HEK293T (cell line): ENCODE data around the gene CNGB1.
"Not testable (repeated sequence)": the region's sequence is repeated elsewhere in the genome, so short reads cannot be mapped to it uniquely, and the experiment has no call there.

ENCODE experiments used
- CTCF ChIA-PET: fragments of 350-600 bp; formaldehyde crosslinking; extraction: SDS; loops from one replicate; lab custom pipeline; 2021; ENCODE audit warnings: antibody characterized with exemption, inconsistent platforms; lab: Yijun Ruan, JAX
- POLR2A ChIA-PET: fragments of 350-600 bp; formaldehyde crosslinking; extraction: SDS; loops from one replicate; lab custom pipeline; 2020; ENCODE audit warnings: antibody characterized with exemption, inconsistent platforms; lab: Yijun Ruan, JAX
- DNase-seq: peaks from one replicate; pipeline ENCODE4 v3.0.0; 2012; ENCODE audit warnings: mixed read lengths; ENCODE audit errors: extremely low spot score
- ARNT ChIP-seq: fragments of 450-650 bp; IDR thresholded peaks from 2 replicates; pipeline ENCODE4 v1.6.1; 2017; ENCODE audit warnings: mild to moderate bottlenecking
- BHLHE40 ChIP-seq: fragments of 450-650 bp; IDR thresholded peaks from 2 replicates; pipeline ENCODE4 v1.6.1; 2016; ENCODE audit warnings: mild to moderate bottlenecking, moderate library complexity, borderline replicate concordance
- CTBP1 ChIP-seq: fragments of 450-650 bp; IDR thresholded peaks from 2 replicates; pipeline ENCODE4 v1.6.1; 2016; ENCODE audit warnings: borderline replicate concordance
- ELF4 ChIP-seq: fragments of 450-650 bp; IDR thresholded peaks from 2 replicates; pipeline ENCODE4 v1.6.1; 2017; ENCODE audit warnings: antibody characterized with exemption
- FOXA1 ChIP-seq: fragments of 450-650 bp; IDR thresholded peaks from 2 replicates; pipeline ENCODE4 v1.6.1; 2016; ENCODE audit warnings: mild to moderate bottlenecking
- FOXK2 ChIP-seq: fragments of 450-650 bp; IDR thresholded peaks from 2 replicates; pipeline ENCODE4 v1.6.1; 2016; ENCODE audit warnings: mild to moderate bottlenecking
- FOXM1 ChIP-seq: fragments of 450-650 bp; IDR thresholded peaks from 2 replicates; pipeline ENCODE4 v1.6.1; 2017; ENCODE audit warnings: mild to moderate bottlenecking, borderline replicate concordance
- HDGF ChIP-seq: fragments of 450-650 bp; IDR thresholded peaks from 2 replicates; pipeline ENCODE4 v1.6.1; 2017; ENCODE audit warnings: antibody characterized with exemption, borderline replicate concordance
- L3MBTL2 ChIP-seq: fragments of 450-650 bp; conservative IDR thresholded peaks from 2 replicates; pipeline ENCODE4 v1.6.1; 2016; ENCODE audit warnings: mild to moderate bottlenecking
- LEF1 ChIP-seq: fragments of 450-650 bp; IDR thresholded peaks from 2 replicates; pipeline ENCODE4 v1.6.1; 2017; ENCODE audit warnings: mild to moderate bottlenecking, borderline replicate concordance
- NFRKB ChIP-seq: fragments of 450-650 bp; IDR thresholded peaks from 2 replicates; pipeline ENCODE4 v1.6.1; 2016; ENCODE audit warnings: mild to moderate bottlenecking, moderate library complexity
- SP1 ChIP-seq: fragments of 450-650 bp; IDR thresholded peaks from 2 replicates; pipeline ENCODE4 v1.6.1; 2017
- SUZ12 ChIP-seq: fragments of 450-650 bp; IDR thresholded peaks from 2 replicates; pipeline ENCODE4 v1.6.1; 2016; ENCODE audit warnings: mild to moderate bottlenecking
- TARDBP ChIP-seq: fragments of 450-650 bp; IDR thresholded peaks from 2 replicates; pipeline ENCODE4 v1.6.1; 2016
- ZNF384 ChIP-seq: fragments of 450-650 bp; IDR thresholded peaks from 2 replicates; pipeline ENCODE4 v1.6.1; 2016
- TF ChIP-seq, protein P1 (sequence below): fragments of 450-650 bp; IDR thresholded peaks from 2 replicates; pipeline ENCODE4 v1.6.1; 2016

Gene CNGB1

DNA sequence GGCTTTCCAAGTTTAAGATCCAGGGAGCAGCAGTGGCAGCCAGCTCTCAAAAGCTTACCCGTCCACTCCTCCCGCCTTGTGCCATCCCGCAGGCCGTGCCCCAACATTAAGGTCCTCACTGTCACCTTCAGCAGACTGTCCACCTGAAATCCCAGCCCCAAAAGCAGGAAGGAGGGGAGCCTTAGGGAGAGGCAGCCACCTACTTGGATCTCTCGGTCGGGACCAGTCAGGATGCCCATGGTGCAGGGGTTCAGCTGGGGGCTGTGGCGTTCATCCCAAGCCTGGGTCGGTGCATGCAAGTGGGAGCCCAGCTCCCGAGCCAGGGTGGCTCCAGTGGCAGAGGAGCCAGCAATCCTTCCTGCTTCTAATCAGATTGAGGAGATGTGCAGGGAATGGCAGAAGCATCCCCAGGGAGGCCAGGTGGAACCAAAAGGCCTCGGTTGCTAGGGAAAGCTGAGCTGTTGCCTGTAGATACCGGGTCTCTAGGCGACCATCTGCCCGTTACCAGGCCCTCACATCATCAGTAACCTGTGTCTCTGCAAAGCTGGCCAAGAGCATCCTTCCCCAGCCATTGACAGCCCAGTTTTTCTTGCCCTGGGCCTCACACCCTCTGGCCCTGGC lies 24.6 kb downstream of the CNGB1 start:
- POLR2A ChIA-PET: no interaction called here
- no peak for DNase-seq
- TF ChIP-seq ELF4: no peak
- no peak for TF ChIP-seq FOXK2
- no peak for TF ChIP-seq FOXA1
- no peak for TF ChIP-seq TARDBP
- no peak for TF ChIP-seq BHLHE40
- TF ChIP-seq NFRKB: no peak
- no peak for TF ChIP-seq HDGF
- no peak for TF ChIP-seq SUZ12
- TF ChIP-seq ARNT: no peak
- TF ChIP-seq CTBP1: no peak
- TF ChIP-seq FOXM1: no peak
- no peak for TF ChIP-seq ZNF384
- no peak for TF ChIP-seq SP1
- CTCF ChIA-PET: no interaction called here

DNA sequence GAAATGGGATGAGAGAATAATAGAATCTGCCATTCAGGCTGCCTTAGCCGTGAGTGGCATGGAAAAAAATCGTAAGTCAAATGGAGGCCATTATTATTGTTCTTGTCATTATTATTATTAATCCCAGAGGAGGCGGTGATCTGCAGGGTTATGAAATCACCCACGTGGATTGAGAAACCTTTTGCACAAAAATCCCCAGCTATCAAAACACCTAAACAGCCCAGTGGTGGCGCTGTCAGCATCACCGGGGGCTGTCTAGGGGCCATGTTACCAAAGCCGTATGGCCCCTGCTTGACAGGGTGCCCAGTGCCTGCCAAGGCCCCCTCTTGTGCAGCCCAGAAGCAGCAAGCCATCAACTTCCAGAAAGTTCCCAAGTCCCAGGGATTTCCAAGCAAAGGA lies 25.2 kb downstream of the CNGB1 start:
- POLR2A ChIA-PET: no interaction called here
- no peak for DNase-seq
- CTCF ChIA-PET: no interaction called here
- TF ChIP-seq FOXM1 (no peak), SUZ12 (no peak)

DNA sequence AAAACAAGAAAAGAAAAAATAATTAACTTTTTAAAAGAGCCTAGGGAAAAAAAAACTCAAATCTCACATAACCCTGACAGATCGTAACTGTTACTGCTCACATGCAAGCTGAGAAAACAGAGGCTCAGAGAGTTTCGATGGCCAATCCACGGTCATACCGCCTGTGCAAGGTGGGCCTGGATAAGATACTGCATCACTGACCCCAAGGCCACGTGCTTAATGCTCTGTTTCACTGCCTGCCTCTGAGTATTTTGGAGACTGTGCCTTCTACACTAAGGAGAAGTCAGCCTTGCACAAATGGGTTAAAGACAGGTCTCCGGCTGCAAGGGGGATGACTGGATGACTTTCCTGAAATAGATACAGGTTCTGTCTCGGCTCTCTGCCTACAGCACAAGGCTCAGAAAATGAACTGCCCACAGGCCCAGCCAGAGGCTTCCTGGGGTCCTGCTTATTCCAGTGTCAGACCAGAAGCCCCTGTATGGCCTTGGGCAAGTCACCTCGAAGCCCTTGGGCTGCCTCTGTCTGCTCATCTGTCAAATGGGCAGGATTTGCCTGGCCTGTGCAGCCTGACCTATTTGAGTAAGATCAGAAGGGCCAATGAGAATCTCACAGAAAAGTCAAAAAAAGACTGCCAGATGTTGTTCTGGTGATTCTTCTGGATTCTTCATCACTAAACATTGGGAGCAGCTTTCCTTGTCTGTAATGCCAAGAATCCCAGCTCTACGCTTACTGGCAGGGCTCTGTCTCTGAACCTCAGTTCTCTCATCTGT lies 25.8 kb downstream of the CNGB1 start:
- POLR2A ChIA-PET: no interaction called here
- TF ChIP-seq L3MBTL2 (no peak), TARDBP (no peak), NFRKB (no peak), FOXA1 (no peak), CTBP1 (no peak), FOXM1 (no peak), LEF1 (no peak), SUZ12 (no peak), HDGF (no peak), ARNT (no peak), ZNF384 (no peak), BHLHE40 (no peak), ELF4 (no peak), FOXK2 (no peak), SP1 (no peak)
- TF ChIP-seq, protein P1, sequence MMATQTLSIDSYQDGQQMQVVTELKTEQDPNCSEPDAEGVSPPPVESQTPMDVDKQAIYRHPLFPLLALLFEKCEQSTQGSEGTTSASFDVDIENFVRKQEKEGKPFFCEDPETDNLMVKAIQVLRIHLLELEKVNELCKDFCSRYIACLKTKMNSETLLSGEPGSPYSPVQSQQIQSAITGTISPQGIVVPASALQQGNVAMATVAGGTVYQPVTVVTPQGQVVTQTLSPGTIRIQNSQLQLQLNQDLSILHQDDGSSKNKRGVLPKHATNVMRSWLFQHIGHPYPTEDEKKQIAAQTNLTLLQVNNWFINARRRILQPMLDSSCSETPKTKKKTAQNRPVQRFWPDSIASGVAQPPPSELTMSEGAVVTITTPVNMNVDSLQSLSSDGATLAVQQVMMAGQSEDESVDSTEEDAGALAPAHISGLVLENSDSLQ: no peak
- DNase-seq: no peak
- CTCF ChIA-PET: no interaction called here

DNA sequence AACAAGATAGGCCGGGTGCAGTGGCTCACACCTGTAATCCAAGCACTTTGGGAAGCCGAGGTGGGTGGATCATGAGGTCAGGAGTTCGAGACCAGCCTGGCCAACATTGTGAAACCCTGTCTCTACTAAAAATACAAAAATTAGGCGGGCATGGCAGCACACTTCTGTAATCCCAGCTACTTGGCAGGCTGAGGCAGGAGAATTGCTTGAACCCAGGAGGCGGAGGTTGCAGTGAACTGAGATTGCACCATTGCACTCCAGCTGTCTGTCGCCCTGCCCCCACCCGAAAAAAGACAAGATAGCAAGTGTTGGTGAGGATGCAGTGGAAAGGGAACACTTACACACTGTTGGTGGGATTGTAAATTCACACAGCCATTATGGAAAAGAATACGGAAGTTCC lies 27.5 kb downstream of the CNGB1 start:
- CTCF ChIA-PET, DNase-seq, POLR2A ChIA-PET: not testable (repeated sequence)

DNA sequence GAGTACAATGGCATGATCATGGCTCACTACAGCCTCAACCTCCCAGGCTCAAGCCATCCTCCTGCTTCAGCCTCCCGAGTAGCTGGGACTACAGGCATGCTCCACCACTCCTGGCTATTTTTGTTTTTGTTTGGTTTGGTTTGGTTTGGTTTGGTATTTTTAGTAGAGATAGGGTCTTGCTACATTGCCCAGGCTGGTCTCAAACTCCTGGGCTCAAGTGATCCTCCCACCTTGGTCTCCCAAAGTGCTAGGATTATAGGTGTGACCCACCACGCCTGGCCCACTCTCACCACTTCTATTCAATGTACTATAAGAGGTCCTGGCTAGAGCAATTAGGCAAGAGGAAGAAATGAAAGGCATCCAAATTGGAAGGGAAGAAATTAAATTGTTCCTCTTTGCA lies 29.0 kb downstream of the CNGB1 start:
- DNase-seq, CTCF ChIA-PET, POLR2A ChIA-PET: not testable (repeated sequence)

DNA sequence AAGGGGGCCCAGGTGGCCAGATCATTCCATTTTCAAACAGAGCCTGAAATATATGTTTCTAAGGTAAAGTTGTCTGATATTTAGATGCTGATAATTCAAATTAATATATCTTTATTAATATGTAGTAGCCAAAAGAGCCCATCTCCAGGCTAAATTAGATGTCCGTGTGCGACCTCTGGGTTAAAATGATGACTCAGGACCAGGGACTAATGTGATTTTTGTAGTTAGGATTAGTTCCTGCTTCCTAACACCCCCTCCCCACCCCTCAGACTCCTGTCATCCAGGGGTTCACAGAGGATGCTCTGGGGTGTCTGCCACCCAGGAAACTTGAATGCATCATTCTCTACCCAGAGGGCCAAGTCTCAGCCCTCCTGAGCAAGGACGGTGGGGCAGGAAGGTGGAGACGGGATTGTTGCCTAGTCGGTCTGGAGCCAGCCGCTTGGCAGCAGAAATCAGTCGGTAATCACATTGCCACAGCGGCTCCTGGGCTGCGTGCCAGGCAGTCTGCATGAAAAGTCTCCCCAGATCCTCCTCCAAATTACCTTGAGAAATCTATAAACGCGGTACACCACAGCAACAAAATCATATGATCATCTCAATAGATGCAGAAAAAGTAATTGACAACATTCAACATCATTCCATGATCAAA lies 29.8 kb downstream of the CNGB1 start:
- CTCF ChIA-PET: no interaction called here
- DNase-seq: no peak
- TF ChIP-seq FOXA1: no peak
- TF ChIP-seq CTBP1: no peak
- POLR2A ChIA-PET: no interaction called here

DNA sequence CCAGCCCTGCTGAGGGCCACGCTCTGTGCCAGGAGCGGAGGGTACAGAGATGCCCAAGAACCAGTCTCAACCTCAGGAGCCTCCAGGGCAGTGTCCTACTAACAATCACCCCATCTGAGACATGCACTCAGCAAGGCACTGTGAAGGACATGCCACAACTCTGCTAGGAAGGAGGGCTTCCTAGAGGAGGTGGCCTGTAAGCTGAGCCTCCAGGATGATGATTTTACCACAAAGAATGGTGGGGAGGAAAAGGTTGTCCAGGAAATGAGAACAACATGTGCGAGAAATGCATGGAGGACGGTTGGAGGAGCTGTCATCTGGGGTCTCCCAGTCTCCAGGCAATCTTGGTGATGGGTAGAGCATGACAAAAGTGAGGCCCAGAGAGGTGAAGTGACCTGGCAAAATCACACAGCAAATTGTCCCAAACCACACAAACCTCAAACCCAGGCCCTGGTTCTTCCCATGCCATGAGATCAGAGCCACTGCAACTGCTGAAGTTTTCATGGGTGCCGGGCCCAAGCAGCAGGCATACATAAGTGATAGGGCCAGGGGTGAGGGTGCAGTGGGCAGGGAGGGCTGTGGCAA lies 30.5 kb downstream of the CNGB1 start:
- no peak for DNase-seq
- ChIA-PET CTCF (no interaction called here), POLR2A (no interaction called here)
- no peak for TF ChIP-seq ELF4
- no peak for TF ChIP-seq ZNF384
- no peak for TF ChIP-seq LEF1
- no peak for TF ChIP-seq SUZ12
- no peak for TF ChIP-seq FOXA1
- TF ChIP-seq ARNT: no peak
- TF ChIP-seq L3MBTL2: no peak
- TF ChIP-seq FOXK2: no peak
- TF ChIP-seq, protein P1: no peak
